NCI-H2081 treated with DMSO at 0.1 percent for 48 hours (cell line): ENCODE data around the gene RIN1.

Experiments used
- DNase-seq: peaks from one replicate; lab custom pipeline; 2025; lab: John Stamatoyannopoulos, UW

RIN1 gene

DNA sequence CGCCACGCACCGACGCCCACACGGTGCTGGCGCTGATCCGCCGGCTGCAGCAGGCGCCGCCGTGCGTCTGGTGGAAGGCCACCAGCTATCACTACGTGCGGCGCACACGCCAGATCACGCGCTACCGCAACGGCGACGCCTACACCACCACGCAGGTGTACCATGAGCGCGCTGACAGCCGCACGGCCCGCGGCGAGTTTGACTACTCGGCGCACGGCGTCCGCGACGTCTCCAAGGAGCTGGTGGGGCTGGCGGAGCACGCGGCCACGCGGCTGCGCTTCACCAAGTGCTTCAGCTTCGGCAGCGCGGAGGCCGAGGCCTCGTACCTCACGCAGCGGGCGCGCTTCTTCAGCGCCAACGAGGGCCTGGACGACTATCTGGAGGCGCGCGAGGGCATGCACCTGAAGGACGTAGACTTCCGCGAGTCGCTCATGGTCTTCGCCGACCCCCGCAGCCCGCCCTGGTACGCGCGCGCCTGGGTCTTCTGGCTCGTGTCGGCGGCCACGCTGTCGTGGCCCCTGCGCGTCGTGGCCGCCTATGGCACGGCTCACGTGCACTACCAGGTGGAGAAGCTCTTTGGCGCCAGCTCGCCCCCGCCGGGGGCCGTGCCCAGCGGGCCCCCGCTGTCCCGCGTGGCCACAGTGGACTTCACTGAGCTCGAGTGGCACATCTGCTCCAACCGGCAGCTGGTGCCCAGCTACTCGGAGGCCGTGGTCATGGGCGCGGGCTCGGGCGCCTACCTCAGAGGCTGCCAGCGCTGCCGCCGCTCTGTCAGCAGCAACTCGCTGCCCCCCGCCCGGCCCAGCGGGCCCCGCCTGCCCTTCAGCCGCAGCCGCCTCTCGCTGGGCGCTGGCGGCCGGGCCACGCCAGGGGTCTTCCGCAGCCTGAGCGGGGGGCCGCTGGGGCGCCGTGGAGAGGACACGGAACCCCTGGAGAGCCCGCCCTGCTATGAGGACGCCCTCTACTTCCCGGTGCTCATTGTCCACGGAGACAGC is 41.3 kb downstream of the RIN1 start:
- DNase-seq, result no peak

DNA sequence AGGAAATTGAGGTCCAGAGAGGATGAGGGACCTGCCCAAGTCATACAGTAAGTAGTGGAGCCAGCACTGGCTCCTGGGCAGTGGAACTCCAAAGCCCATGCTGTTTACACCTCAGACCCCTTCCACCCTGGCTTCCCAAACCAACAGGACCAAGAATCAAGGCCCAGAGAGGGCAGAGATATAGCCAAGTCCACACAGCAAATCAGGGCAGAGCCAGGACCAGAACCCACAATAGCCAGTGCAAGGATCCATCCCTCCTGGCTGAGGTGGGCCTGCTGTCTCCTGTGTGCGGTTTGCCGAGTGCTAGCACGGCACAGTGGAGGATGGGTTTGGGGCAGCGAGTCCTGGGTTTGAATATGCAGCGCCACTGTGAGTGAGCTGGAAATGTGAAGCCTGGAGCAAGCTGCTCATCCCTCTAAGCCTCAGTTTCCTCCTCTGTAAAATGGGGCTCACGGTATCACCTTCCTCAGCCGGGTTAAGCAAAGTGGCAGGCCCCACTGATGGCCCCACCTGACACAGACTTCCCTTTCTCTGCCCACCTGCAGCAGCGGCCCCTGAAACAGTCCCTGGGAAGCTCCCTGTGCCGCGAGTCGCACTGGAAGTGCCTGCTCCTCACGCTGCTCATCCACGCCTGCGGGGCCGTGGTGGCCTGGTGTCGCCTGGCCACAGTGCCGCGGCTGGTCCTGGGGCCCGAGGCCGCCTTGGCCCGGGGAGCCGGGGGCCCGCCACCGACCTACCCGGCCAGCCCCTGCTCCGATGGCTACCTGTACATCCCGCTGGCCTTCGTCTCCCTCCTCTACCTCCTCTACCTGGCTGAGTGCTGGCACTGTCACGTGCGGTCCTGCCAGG is 42.2 kb downstream of the RIN1 start:
- no peak for DNase-seq

DNA sequence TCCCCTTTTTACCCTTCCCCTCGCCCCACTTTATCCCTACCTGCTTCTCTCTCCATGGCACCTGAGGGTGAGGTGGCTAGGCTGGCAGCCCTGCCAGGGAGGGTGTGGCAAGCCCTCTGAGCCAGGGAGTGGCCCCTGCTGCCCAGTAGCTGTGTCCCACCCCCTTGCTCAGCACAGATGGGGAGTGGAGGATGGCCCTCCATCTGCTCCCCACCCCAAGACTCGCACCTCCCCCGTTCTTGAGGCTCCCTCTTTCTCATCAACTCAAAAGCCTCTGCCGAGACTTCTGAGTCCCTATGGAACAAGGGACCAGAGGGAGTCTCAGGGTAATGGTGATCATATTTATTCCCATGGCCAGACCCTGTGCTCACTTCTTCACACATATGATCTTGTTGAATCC is 42.9 kb downstream of the RIN1 start:
- no peak for DNase-seq

DNA sequence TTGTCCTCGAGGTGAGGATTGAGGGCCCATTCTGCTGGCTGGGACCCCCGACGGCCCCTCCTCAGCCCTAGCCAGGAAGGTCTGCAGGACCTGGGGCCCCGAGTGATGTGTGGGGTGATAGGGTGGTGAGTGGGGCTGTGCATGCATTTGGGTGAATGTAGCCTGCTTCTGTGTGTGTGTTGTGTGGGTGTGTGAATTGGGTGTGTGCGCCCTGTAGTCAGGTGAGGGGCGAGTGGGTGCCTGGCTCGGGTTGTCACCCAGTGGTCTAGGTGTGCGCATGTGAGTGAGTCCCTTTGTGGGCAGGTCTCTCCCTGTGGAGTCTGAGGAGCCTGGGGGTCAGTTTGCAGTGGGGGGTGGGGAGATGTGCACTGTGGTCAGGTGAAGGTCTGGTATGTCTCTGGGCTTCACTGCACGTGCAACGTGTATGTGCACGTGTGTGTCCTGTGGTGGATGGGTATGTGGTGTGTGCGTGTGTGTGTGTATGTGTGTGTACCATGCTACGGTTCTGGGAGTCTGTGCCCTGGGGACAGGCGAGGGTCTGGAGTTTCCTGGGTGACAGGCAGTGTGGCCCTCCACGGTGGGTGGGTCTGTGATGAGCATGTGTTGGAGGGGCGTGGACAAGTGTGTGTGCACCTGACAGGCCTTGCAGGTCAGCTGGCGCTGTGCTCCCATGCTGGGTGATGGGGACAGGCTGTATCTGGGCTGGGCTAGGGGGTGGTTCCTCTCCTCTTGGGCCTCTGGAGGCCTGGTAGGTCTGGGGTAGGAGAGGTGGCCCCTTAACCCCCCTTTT is 43.5 kb downstream of the RIN1 start:
- DNase-seq, result no peak

DNA sequence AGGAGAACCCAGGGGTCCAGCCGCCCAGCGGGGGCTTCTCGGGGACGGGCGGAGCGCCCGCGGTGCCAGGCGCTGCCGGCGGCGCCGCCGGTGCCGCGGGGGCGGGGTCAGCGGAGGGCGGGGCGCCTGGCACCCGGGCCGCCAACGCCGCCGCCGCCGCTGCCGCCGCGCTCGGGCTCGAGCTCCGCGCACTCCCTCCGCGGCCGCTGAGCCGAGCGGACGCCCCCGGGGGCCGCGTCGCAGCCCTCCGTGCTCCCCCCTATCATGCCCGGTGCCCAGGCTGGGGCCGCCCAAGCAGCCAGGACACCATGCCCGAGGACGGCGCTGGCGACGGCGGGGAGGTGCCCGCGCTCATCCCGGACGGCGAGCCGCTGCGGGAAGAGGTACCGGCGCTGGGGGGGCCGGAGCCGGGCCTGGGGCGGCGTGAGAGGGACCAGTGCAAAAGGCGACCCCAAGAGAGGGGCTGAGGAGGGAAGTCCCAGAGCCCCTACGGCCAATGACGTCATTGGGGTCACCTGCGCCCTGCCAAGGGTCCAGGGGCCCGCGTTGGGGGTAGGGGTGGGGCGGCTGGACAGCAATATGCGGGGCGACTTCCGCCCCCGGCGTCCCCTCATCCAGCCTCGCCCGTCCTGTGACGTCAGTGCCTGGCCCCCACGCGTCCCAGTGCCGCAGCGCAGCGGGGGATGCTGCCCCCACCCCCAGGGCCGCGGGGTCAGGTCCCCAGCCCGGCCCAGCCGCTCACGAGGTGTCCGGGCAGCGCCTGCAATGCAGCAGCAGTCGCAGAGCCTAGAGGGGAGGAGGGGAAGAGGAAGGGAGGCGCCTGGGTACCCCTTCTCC is 44.3 kb downstream of the RIN1 start, which contains the start of gene TMEM151A:
TMEM151A (plus strand) TSS at position 189 of the 837 bp plus-strand sequence; CDS start at position 309, 120 bp downstream.
- DNase-seq, result no peak

DNA sequence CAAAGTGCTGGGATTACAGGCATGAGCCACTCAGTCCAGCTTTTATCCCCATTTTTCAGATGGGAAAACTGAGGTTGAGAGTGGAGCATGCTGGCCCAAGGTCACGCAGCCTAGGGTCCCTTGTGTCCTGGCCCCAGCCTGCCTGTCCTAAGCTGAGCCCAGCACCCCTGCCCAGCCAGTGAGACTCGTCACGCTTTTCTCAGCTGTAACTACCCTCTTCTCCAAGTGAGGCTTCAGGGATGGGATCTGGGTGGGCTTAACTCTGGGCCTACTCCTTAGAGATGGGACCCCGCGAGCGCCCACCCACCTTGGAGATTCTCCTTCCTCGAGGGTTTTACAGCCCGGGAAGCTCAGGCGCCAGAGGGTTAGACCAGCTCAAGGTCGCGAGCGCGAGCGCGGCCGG is 44.9 kb downstream of the RIN1 start:
- DNase-seq, result no peak

DNA sequence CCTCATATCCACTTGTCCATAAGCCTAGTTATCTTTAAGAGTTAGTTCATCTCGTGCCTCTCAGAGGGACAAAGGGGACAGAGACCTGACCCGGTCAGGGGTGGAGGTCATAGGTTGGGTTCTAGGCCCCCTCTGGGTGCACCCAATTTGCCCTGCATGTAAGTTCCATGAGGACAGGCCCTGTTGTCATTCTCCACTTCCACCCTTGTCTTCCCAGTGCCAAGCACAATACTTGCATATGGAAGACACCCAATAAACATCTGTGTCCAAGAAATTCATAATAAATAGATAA is 46.0 kb downstream of the RIN1 start:
- no peak for DNase-seq

DNA sequence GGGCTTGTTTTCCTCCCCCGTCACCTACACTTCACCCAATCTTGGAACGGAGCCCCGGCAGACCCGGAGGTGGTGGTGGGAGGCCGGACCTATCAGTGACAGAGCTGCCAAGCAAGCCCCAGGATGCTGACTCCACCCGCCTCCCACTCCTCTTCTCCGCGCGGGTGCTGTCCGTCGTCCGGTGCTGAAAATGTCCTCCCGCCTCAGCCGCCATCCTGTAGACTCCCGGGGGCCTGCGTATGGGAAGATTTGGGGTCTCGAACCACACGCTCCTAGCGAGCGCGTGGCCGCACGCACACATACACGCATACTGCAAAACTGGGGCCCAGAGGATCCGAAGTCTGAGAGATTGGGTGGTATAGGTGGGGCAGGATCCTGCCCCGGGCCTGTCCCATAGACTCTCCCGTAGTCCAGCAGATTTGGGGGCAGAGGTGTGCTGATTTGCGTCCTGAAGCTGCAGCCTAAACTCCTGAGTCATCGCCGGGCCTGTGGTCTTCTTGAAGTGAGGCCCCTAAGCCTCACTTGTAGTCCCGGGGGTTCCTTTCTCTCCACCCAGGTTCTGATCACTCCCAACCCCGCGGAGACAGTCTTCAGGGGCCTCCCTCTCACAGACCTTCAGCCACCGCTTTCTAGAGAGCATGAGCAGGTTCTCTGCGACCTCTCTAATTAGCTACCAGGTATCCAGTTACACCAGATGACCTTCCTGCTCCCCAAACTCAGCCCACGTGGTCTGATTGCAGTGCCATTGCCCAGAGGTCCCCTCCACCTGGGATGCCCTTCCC is 46.5 kb downstream of the RIN1 start:
- no peak for DNase-seq

DNA sequence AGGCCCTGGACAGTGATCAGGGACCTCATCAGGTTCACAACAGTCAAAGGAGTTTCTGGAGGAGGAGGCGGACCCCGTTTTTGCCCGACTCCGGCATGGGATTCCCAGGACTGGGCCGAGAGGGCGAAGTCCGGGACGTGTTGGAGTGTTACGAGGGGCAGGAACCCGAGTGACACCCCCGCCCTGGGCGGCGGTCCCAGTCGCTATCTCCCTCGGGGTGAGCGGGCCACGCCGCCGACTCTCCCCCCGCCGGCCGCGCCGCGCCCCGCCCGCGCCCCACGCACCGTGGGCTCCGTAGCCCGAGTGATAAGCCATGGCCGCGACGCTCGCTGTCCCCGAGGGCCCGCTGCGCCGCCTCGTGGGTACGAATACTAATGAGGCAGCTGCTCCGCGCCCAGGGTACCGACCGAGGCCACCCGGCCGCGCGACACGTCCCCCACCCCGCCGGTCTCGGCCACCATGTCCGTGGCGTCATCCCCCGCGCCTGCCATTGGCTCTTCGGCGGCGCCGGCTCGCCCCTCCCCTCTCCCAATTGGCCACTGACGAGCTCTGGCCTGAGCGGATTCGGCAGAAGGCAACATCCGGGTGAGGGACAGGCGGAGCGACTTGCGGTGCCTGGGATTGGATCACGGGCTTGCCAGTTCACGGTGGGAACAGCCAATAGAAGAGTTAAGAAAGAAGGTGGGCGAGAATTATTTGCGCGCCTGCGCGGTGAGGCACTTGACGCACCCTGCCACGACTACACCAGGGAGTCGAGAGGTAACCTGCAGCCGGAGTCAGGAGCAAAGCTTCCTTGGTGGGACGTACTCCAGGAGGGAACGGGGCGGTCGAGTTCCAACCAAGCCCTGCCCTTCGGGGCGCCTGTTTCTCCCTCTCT is 47.3 kb downstream of the RIN1 start, which contains the start of gene YIF1A:
YIF1A (minus strand) TSS at position 473 of the 877 bp plus-strand sequence; CDS start at position 315, 158 bp downstream.
- DNase-seq, result peak; percentile 99

DNA sequence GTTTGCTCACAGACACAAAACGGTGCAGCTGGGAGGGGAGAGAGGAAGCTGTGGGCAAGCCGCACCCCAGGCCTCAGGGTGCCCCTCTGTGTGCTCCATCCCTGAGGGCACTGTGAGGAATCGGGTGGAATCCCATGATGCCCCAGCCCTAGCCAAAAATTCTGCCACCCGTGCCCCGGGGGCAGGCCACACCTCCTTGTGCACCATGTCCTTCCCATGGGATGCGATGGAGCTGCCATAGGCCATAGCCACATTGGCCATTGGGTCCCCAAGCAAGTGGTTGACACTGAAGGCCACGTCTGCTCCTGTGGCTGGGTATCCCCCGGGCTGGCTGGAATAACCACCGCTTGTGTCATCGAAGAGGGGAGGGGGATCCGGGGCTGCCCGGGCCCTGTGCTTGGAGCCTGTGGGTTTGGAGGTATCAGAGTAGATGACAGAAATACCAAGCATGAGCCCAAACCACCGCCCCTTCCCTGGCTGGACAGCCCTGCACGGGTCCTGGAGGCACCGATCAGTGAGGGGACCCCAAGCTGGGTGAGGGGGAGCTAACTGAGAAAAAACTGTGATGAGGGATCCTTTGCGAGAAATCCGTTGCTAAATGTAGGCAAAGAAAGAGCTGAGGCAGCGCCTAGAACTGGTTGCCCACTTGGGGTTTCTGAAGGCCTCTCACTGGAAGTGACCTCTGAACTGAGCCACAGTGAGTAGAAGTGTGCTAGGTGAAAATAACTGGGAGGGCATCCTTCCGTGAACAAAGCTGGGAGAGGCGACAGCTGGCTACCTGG is 48.2 kb downstream of the RIN1 start:
- DNase-seq, result no peak

DNA sequence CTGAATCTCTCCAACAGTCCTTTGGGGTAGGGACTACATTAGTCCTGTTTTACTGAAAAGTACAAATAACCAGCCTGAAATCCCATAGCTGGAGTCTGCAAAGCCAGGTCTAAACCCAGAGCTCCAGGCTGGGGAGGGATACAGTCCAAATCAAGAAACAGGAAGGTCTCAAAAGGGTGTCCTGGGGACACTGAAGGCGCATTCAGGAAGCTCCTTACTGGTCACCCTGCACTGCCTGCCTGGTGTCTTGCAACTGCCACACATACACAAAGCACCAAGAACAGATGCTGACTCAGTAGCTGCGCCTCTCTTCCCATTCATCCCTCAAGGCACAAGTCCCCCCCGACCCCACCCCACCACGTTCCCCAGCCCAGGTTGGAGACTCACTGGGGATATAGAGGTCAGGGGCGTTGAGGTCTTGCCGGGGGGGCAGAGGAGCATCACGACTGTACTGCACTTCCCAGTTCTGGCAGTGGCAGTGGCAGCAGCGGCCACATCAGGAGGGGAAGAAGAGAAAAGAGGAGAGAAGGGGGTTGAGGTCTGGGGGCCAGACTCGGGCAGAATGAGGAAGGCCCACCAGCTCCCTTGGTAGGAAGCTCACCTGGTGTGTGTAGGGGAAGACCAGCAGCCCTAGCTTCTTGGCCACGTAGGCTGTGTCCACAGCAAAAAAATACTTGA is 48.9 kb downstream of the RIN1 start:
- DNase-seq, result no peak

DNA sequence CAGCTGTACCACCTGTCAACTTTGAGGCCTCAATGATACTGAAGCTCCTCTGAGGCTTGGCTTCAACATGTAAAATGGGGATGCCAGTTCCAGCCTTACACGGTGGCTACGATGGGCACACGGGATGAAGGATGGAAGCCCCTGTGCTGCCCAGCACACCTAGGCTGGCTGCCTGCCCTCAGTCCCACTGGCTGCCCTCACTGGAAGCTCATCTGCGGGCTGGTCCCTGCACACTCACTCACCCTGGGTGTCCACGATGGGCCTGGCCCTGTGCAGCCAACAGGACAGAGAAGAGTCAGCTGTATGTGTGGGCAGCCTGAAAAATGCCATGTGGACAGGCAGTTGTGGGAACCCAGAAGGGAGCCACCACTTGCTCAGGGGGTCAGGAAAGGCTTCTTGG is 49.5 kb downstream of the RIN1 start:
- no peak for DNase-seq

DNA sequence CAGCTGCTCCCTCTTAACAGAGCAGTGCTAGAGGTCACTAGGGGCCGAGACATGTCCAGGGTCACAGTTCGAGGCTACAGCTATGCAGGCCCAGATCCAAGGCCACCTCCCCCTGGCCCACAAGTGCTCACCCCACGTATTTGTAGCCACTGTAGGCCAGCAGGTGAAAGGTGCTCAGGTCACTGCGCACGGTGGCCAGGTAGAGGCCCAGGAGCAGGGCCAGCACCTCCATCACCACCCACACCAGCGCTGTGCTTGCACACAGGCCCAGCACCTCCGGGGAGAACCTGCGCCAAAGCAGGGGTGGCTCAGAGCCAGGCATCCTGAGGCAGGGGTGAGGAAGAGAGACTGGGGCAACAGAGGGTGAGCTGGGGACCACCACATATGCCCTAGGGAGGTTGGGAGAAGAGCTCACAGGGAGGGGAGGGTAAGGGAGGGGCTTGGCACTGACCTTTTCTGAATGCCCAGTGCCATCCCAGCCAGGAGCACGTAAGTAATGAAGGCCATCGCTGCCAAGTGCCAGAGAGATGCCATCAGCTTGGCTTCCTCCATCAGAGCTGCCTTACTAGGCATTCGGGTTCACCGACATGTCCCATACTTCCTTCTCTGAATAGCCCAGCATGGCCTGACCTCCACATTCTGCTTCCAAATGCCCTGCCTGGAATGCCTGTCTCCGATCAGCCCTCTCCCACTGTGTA is 50.8 kb downstream of the RIN1 start:
- no peak for DNase-seq

DNA sequence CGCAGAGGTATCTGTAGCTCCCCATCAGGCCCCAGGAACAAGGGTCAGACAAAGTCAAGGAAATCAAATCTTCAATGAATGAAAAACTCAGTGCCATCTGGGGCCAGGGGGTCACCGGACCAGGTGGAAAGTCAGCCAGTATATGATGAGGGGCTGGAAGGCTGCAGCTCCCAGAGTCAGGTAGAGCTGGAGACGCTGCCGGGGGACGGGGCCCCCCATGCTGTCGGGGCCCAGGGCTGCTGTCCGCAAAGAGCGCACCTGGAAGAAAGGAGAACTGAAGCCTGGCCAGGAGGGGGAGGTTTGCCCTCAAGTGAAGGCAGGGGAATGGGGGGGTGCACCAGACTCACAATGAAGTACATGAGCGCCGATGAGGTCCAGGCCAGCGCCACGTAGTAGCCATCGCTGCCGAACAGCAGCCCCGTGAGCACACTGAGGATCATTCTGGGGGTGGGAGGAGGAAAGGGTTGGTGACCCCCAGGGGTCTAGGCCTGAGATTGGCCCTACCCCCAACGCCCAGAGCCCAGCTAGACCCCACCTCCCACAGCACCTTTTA is 51.6 kb downstream of the RIN1 start:
- DNase-seq, result no peak

DNA sequence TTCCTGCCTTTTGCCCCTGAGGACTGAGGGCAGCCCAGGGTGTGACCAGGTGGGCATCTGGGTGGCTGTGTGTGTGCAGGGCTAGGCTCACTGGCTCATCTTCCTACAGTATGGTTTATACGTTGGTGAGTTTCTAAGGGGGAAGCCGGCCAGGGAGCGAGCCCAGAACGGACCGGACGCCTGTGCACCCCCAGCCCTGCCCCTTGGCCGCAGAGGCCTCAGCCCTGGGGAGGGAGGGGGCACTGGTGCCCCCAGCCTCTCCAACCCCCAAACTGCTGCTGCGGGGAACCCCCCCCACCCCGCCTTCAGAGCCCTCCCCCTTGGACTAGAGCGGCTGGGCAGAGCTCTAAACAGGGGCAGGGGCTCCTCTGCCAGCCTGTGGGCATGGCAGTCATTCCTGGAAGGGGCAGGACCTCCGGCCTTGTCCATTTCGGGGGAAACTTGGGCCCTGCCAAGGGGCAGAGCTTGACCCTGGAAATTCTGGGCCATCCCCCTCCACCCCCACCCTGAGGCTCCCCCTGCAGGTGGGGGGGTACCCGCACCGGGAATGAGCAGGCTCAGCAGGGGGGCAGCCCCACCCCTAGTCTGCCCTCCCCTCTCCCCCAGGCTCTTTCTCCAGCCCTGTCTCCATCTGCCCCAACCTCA is 52.7 kb downstream of the RIN1 start:
- no peak for DNase-seq
